Mesenchymal stem cell (in vitro differentiated cells and primary cell): ENCODE results near the gene APLF.

Experiments
- DNase-seq: peaks from one replicate; pipeline ENCODE4 v3.0.0-alpha.2; 2013
- H2AFZ ChIP-seq: one replicate; pipeline ENCODE4 v1.6.1; 2013; ENCODE audit warnings: low read depth, mild to moderate bottlenecking, control low read depth, inconsistent platforms, low read length, moderate library complexity
- H2AK5ac ChIP-seq: 2 replicates; pipeline ENCODE4 v1.6.1; 2013; ENCODE audit warnings: low read length, moderate library complexity, mild to moderate bottlenecking, inconsistent platforms; ENCODE audit not compliant: severe bottlenecking
- H2BK120ac ChIP-seq: one replicate; pipeline ENCODE4 v1.6.1; 2013; ENCODE audit warnings: low read depth, mild to moderate bottlenecking, inconsistent platforms, low read length, moderate library complexity
- H2BK12ac ChIP-seq, 2 experiments: one replicate each; pipeline ENCODE4 v1.6.1; 2013; ENCODE audit warnings: inconsistent platforms in 2 of 2, low read length in 2 of 2, mild to moderate bottlenecking in 2 of 2, moderate library complexity in 2 of 2, control low read depth in 1 of 2
- H2BK15ac ChIP-seq: one replicate; pipeline ENCODE4 v1.6.1; 2013; ENCODE audit warnings: mild to moderate bottlenecking, low read depth, inconsistent platforms; ENCODE audit not compliant: poor library complexity, severe bottlenecking
- H2BK5ac ChIP-seq: 2 replicates; pipeline ENCODE4 v1.6.1; 2013; ENCODE audit warnings: low read depth, mild to moderate bottlenecking, low read length, control low read depth, inconsistent platforms; ENCODE audit not compliant: poor library complexity, severe bottlenecking
- H3K14ac ChIP-seq, 2 experiments: one replicate each; pipeline ENCODE4 v1.6.1; 2013; ENCODE audit warnings: inconsistent platforms in 2 of 2, low read length in 2 of 2, control low read depth in 1 of 2, mild to moderate bottlenecking in 1 of 2, moderate library complexity in 1 of 2
- H3K18ac ChIP-seq, 2 experiments: one replicate each; pipeline ENCODE4 v1.6.1; 2013; ENCODE audit warnings: inconsistent platforms in 2 of 2, low read length in 2 of 2, control low read depth in 1 of 2, low read depth in 1 of 2, mild to moderate bottlenecking in 1 of 2
- H3K23ac ChIP-seq, 2 experiments: one replicate each; pipeline ENCODE4 v1.6.1; 2013; ENCODE audit warnings: inconsistent platforms in 2 of 2, low read length in 2 of 2, mild to moderate bottlenecking in 2 of 2, moderate library complexity in 2 of 2, control low read depth in 1 of 2
- H3K27ac ChIP-seq: 2 replicates; pipeline ENCODE4 v1.5.1; 2013; ENCODE audit warnings: mild to moderate bottlenecking, moderate library complexity, low read length, control low read depth, inconsistent platforms; ENCODE audit not compliant: poor library complexity, severe bottlenecking
- H3K27me3 ChIP-seq, 2 experiments: 2 replicates each; pipeline versions ENCODE4 v1.6.1 to v1.7.0; 2013; ENCODE audit warnings: low read length in 2 of 2, mild to moderate bottlenecking in 2 of 2, moderate library complexity in 2 of 2, control low read depth in 1 of 2, inconsistent platforms in 1 of 2; ENCODE audit not compliant: control insufficient read depth in 1 of 2, insufficient read depth in 1 of 2
- H3K36me3 ChIP-seq, 2 experiments: 2 replicates each; pipeline versions ENCODE4 v1.6.1 to v1.7.0; 2013; ENCODE audit warnings: low read length in 2 of 2, control low read depth in 1 of 2, inconsistent platforms in 1 of 2, low read depth in 1 of 2, mild to moderate bottlenecking in 1 of 2; ENCODE audit not compliant: insufficient read depth in 2 of 2, control insufficient read depth in 1 of 2
- H3K4ac ChIP-seq, 2 experiments: one replicate each; pipeline ENCODE4 v1.6.1; 2013; ENCODE audit warnings: inconsistent platforms in 2 of 2, low read length in 2 of 2, mild to moderate bottlenecking in 2 of 2, moderate library complexity in 2 of 2, control low read depth in 1 of 2, low read depth in 1 of 2
- H3K4me1 ChIP-seq: 2 replicates; pipeline ENCODE4 v1.6.1; 2013; ENCODE audit warnings: low read depth, low read length, control low read depth; ENCODE audit not compliant: control insufficient read depth, insufficient read depth
- H3K4me2 ChIP-seq: 2 replicates; pipeline ENCODE4 v1.6.1; 2013; ENCODE audit warnings: low read length, mild to moderate bottlenecking, inconsistent platforms; ENCODE audit not compliant: poor library complexity, severe bottlenecking
- H3K4me3 ChIP-seq, 2 experiments: 2 replicates each; pipeline versions ENCODE4 v1.5.1 to v1.7.0; 2013; ENCODE audit warnings: low read length in 2 of 2, mild to moderate bottlenecking in 2 of 2, control low read depth in 1 of 2, low read depth in 1 of 2; ENCODE audit not compliant: insufficient read depth in 1 of 2
- H3K79me1 ChIP-seq: replicated peaks from 2 replicates; pipeline ENCODE4 v1.6.1; 2013; ENCODE audit warnings: mild to moderate bottlenecking, control low read depth, low read length, inconsistent platforms; ENCODE audit not compliant: poor library complexity, severe bottlenecking
- H3K9ac ChIP-seq: 2 replicates; pipeline ENCODE4 v1.7.0; 2013; ENCODE audit warnings: mild to moderate bottlenecking, low read length, moderate library complexity
- H3K9me3 ChIP-seq: 2 replicates; pipeline ENCODE4 v1.7.0; 2013; ENCODE audit warnings: mild to moderate bottlenecking, low read length; ENCODE audit not compliant: control insufficient read depth
- H4K8ac ChIP-seq: one replicate; pipeline ENCODE4 v1.6.1; 2013; ENCODE audit warnings: inconsistent platforms, mild to moderate bottlenecking, low read length, moderate library complexity
- H4K91ac ChIP-seq: one replicate; pipeline ENCODE4 v1.6.1; 2013; ENCODE audit warnings: mild to moderate bottlenecking, low read length, inconsistent platforms
- whole genome bisulfite sequencing: methylation state at CpG from one replicate; pipeline ENCODE4 v1.1.7; 2013; ENCODE audit warnings: mixed read lengths; 5-methylcytosine and 5-hydroxymethylcytosine counted together

The APLF gene

DNA sequence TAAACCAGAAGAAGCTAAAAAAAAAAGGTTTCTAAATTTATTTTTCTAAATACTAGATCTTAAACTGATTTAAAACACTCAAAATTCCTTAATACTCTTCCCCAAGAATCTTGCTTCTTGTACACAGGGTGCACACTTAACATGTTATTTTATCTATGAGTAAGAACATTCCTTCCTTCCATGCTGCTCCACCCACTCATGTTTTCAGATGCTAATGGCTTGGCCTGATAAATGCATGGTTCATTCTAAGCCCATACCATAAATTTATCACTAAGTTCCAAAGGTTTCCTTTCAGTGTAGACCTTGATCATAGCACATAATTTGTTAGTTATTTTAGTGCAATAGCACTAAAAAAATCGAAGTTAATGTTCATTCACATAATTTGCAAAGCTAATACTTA lies 8.4 kb upstream of the APLF start:
- H3K23ac ChIP-seq = no peak overlapping the region
- H4K8ac ChIP-seq = no peak overlapping the region
- no peak overlapping the region for H4K91ac ChIP-seq
- no peak overlapping the region for H2BK120ac ChIP-seq
- no peak overlapping the region for H2BK12ac ChIP-seq
- no peaks in the 10 kb centered on the region for H3K79me1 ChIP-seq
- no peaks in the 10 kb centered on the region for H3K36me3 ChIP-seq
- no CpG with 5 or more reads among the region's 1 CpG for WGBS
- H3K27ac ChIP-seq = no peak overlapping the region
- no peak for DNase-seq
- no peak overlapping the region for H3K14ac ChIP-seq
- no peak overlapping the region for H3K4ac ChIP-seq
- no peaks in the 10 kb centered on the region for H3K4me1 ChIP-seq
- H3K9me3 ChIP-seq = no peaks in the 10 kb centered on the region
- H3K27me3 ChIP-seq = no peaks in the 10 kb centered on the region
- no peak overlapping the region for H2AK5ac ChIP-seq
- no peak overlapping the region for H2BK5ac ChIP-seq
- H3K4me2 ChIP-seq = no peak overlapping the region
- H2BK15ac ChIP-seq = no peak overlapping the region
- no peak overlapping the region for H3K9ac ChIP-seq
- no peak overlapping the region for H2AFZ ChIP-seq
- H3K4me3 ChIP-seq = no peak overlapping the region
- no peak overlapping the region for H3K18ac ChIP-seq

DNA sequence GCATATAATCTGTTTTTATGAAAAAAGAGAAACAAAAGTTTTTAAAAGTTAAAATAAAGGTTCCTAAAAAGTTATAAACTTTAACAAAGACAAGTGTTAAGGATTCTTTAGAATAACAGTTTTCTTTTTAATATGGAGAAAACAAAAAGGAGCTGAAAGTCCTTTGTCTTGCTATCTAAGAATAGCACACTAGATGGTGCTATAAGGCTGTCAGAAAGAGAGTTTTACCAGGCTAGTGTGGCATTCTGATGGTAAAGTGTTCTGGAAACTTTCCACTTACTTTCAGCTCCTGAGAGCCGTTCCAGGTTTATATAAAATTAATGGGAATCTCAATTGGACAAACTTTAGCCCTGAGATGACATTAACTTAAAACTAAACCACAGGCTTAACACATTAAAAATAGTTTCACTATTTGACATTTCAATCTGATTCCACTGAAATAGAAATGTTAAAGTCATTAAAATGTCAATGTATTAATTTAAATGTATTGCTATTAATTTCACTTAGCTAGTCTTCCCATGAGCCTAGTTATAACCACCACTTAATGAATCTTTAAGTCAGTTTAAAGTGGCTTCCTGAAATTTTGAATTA lies 4.0 kb upstream of the APLF start:
- DNase-seq = peak; percentile 75
- no CpG with 5 or more reads among the region's 1 CpG for WGBS

DNA sequence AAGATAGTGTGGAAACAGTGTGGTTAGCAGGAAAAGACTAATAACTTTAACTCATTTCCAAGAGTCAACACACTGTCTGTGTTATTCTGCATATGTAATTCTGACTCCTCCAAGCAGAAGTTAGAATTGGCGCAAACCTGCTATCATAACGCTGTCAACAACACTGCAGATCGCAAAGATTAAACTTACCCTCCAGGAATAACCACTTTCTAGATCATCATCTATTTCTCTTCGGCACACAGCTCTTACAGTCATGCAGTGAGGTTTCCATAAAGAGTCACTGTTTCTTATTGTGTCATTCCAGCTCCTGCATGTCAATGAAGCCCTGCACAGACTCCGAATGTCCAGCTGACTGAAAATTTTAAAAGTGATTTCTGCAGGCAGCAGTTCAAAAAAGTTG lies 2.7 kb upstream of the APLF start:
- no peak overlapping the region for H3K4me3 ChIP-seq
- no peak overlapping the region for H3K18ac ChIP-seq
- H3K9me3 ChIP-seq = no peaks in the 10 kb centered on the region
- H3K4me2 ChIP-seq = no peak overlapping the region
- no peak overlapping the region for H4K8ac ChIP-seq
- H3K4me1 ChIP-seq = no peaks in the 10 kb centered on the region
- H2BK120ac ChIP-seq = no peak overlapping the region
- WGBS = 91% methylated on average over 5 of the region's 5 CpGs
- H2BK15ac ChIP-seq = no peak overlapping the region
- no peak for DNase-seq
- no peak overlapping the region for H4K91ac ChIP-seq
- no peak overlapping the region for H2AK5ac ChIP-seq
- no peak overlapping the region for H3K27ac ChIP-seq
- H3K36me3 ChIP-seq = no peaks in the 10 kb centered on the region
- H2BK12ac ChIP-seq = no peak overlapping the region
- no peak overlapping the region for H3K9ac ChIP-seq
- no peak overlapping the region for H3K4ac ChIP-seq
- no peak overlapping the region for H3K14ac ChIP-seq
- H2AFZ ChIP-seq = no peak overlapping the region
- H3K27me3 ChIP-seq = no peaks in the 10 kb centered on the region
- H3K23ac ChIP-seq = no peak overlapping the region
- no peak overlapping the region for H2BK5ac ChIP-seq
- peaks cover 11% of the 10 kb centered on the region for H3K79me1 ChIP-seq

More for the DNA sequence above, 4.0 kb upstream of the APLF start:
- H2BK12ac ChIP-seq = no peak overlapping the region
- H3K36me3 ChIP-seq = no peaks in the 10 kb centered on the region
- no peak overlapping the region for H3K4me2 ChIP-seq
- H2AFZ ChIP-seq = no peak overlapping the region
- H3K79me1 ChIP-seq = peaks cover 7% of the 10 kb centered on the region
- H3K27ac ChIP-seq = no peak overlapping the region
- H3K14ac ChIP-seq = no peak overlapping the region
- H3K9ac ChIP-seq = no peak overlapping the region
- H3K23ac ChIP-seq = no peak overlapping the region
- H2BK15ac ChIP-seq = no peak overlapping the region
- no peak overlapping the region for H3K4me3 ChIP-seq
- no peak overlapping the region for H4K91ac ChIP-seq
- no peaks in the 10 kb centered on the region for H3K27me3 ChIP-seq
- no peak overlapping the region for H3K18ac ChIP-seq
- H3K9me3 ChIP-seq = no peaks in the 10 kb centered on the region
- no peak overlapping the region for H2BK120ac ChIP-seq
- no peaks in the 10 kb centered on the region for H3K4me1 ChIP-seq
- no peak overlapping the region for H3K4ac ChIP-seq
- no peak overlapping the region for H4K8ac ChIP-seq
- no peak overlapping the region for H2BK5ac ChIP-seq
- no peak overlapping the region for H2AK5ac ChIP-seq

DNA sequence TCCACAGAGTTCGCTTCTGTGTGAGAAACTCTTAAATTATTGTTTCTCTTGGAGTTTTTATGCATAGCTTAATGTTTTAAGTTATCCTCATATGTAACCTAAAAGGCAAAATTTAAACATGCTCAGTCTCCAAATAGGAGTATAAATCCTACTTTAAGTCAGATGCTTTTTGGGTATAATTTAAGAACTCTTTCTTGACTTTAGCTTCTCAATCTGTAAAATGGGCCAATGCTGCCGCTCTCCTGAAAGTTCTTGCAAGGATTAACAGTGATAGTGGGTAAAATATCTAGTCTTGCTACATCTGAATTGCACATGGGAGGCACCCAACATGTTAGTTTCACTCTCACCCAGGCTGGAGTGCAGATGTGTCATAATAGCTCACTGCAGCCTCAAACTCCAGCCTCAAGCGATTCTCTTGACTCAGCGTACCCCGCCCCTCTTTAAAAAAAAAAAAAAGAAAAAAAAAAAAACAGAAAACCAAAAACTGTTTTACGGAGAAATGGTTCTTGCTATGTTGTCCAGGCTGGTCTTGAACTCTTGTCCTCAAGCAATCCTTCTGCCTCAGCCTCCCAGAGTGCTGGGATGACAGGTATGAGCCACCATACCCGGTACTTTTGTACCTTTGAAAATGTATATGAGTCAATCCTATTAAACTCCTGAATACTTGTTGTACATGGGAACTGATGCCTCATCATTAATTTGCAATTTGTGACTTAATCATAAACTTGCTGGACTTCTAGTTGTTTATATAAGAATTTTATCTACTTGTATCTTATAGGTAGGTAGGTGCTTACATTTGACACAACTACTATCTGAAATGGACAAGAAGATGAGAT lies 2.1 kb upstream of the APLF start:
- H3K23ac ChIP-seq = no peak overlapping the region
- H3K27ac ChIP-seq = no peak overlapping the region
- H3K27me3 ChIP-seq = no peaks in the 10 kb centered on the region
- H3K4ac ChIP-seq = no peak overlapping the region
- H2BK12ac ChIP-seq = no peak overlapping the region
- no peak overlapping the region for H2BK5ac ChIP-seq
- H3K18ac ChIP-seq = no peak overlapping the region
- no peaks in the 10 kb centered on the region for H3K36me3 ChIP-seq
- no peak overlapping the region for H2BK15ac ChIP-seq
- H2AK5ac ChIP-seq = no peak overlapping the region
- H2BK120ac ChIP-seq = no peak overlapping the region
- WGBS = 83% methylated on average over 3 of the region's 7 CpGs
- DNase-seq = peak; percentile 48
- no peak overlapping the region for H4K8ac ChIP-seq
- peak overlapping the region in 1 of 2 experiments; percentile 93 for H3K4me3 ChIP-seq
- H4K91ac ChIP-seq = no peak overlapping the region
- H3K9me3 ChIP-seq = no peaks in the 10 kb centered on the region
- no peak overlapping the region for H2AFZ ChIP-seq
- no peak overlapping the region for H3K14ac ChIP-seq
- peaks cover 11% of the 10 kb centered on the region for H3K79me1 ChIP-seq
- peak overlapping the region; percentile 92 for H3K9ac ChIP-seq
- no peaks in the 10 kb centered on the region for H3K4me1 ChIP-seq
- H3K4me2 ChIP-seq = no peak overlapping the region
